ENCODE measurements around the gene SMIM23. TPM values are rescaled to one million over a fixed set of nuclear protein-coding genes. Genes with fewer than 3 reads are reported as not detected.

SMIM23 gene
- total RNA-seq, 4 donors from 2014 or later = not detected

GRCh38 chr5:171750311-171750788 lies 35.3 kb upstream of the SMIM23 start:
- Histone ChIP-seq H3K36me3 (no peaks in the 10 kb centered on the region), H3K4me3 (no peak overlapping the region), H3K4me1 (peaks cover 18% of the 10 kb centered on the region), H3K27ac (no peak overlapping the region), H3K27me3 (no peaks in the 10 kb centered on the region), H3K9me3 (no peaks in the 10 kb centered on the region)
- WGBS = 45% methylated on average over 4 of the region's 6 CpGs
- DNase-seq (ENCODE audit: low spot score in 2 of 2) = no peak
- peak in 1 of 3 donors; percentile 57 for TF ChIP-seq POLR2AphosphoS5 (IDR thresholded peaks at IDR 0.05)
- TF ChIP-seq POLR2A (IDR thresholded peaks at IDR 0.05) = no peak
- no peak for TF ChIP-seq EP300 (IDR thresholded peaks at IDR 0.05)
- no peak for TF ChIP-seq CTCF (IDR thresholded peaks at IDR 0.05)

DNA sequence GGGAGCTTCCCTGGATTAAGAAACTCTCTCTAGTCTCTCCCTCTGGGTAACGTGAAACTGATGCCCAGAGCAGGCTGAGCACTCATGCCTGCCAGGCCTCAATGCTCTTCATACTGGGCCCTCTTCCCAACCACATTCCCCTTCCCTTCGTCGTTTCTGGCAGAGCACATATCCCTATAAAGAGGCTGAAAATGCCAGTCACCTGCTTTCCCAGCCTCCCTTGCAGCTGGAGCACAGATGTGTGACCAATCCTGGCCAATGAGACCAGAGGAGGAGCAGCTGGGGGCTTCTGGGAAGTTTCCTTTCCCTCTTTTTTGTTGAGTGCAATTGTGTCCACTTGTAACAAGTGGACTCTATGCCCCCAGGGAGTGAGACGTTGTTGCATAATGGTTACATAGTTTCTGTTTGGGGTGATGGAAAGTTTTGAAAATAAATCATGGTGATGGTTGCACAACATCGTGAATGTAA lies 30.2 kb upstream of the SMIM23 start:
- no peaks in the 10 kb centered on the region for H3K27me3 ChIP-seq

GRCh38 chr5:171757853-171758535 lies 27.6 kb upstream of the SMIM23 start:
- Histone ChIP-seq H3K4me1 (peaks cover 4% of the 10 kb centered on the region), H3K9me3 (no peaks in the 10 kb centered on the region), H3K4me3 (no peak overlapping the region), H3K27me3 (no peaks in the 10 kb centered on the region), H3K27ac (no peak overlapping the region), H3K36me3 (no peaks in the 10 kb centered on the region)
- 77% methylated on average over 4 of the region's 4 CpGs for WGBS
- no peak for TF ChIP-seq POLR2AphosphoS5 (IDR thresholded peaks at IDR 0.05)
- TF ChIP-seq POLR2A (IDR thresholded peaks at IDR 0.05) = no peak
- no peak for TF ChIP-seq EP300 (IDR thresholded peaks at IDR 0.05)
- no peak for TF ChIP-seq CTCF (IDR thresholded peaks at IDR 0.05)
- no peak for DNase-seq (ENCODE audit: low spot score in 2 of 2)

More for the DNA sequence above, 30.2 kb upstream of the SMIM23 start:
- Histone ChIP-seq H3K4me1 (peaks cover 5% of the 10 kb centered on the region), H3K36me3 (no peaks in the 10 kb centered on the region), H3K9me3 (no peaks in the 10 kb centered on the region), H3K4me3 (no peak overlapping the region), H3K27ac (no peak overlapping the region)
- DNase-seq (ENCODE audit: low spot score in 2 of 2) = no peak
- no peak for TF ChIP-seq EP300 (IDR thresholded peaks at IDR 0.05)
- no peak for TF ChIP-seq CTCF (IDR thresholded peaks at IDR 0.05)
- no peak for TF ChIP-seq POLR2A (IDR thresholded peaks at IDR 0.05)
- no peak for TF ChIP-seq POLR2AphosphoS5 (IDR thresholded peaks at IDR 0.05)
- WGBS = 28% methylated on average over 5 of the region's 5 CpGs

DNA sequence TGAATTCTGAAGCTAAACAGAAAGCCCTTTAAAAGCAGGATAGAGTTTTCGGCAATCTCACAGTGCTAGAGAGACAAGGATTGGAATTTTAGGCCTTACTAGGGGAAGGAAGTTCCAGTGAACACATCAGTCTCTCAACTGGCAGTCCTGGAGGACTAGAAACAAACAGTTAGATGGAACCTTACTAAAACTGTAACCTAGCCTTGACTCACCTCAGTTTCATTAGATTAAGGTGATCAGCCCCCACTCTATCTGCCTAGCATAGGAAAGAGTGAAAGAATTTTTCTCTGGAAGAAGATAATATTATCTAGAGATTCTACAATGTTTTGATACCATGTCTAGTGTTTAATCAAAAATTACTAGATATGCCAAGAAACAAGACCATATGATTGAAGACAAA lies 25.8 kb upstream of the SMIM23 start:
- H3K36me3 ChIP-seq = no peaks in the 10 kb centered on the region
- H3K4me1 ChIP-seq = peaks cover 9% of the 10 kb centered on the region
- H3K4me3 ChIP-seq = no peak overlapping the region
- no peak overlapping the region for H3K27ac ChIP-seq
- TF ChIP-seq POLR2AphosphoS5 (IDR thresholded peaks at IDR 0.05) = no peak
- TF ChIP-seq POLR2A (IDR thresholded peaks at IDR 0.05) = no peak
- no peak for TF ChIP-seq EP300 (IDR thresholded peaks at IDR 0.05)
- TF ChIP-seq CTCF (IDR thresholded peaks at IDR 0.05) = no peak
- whole genome bisulfite sequencing = 90% methylated on average over 1 of the region's 1 CpG
- H3K9me3 ChIP-seq = no peaks in the 10 kb centered on the region
- no peaks in the 10 kb centered on the region for H3K27me3 ChIP-seq
- no peak for DNase-seq (ENCODE audit: low spot score in 2 of 2)

GRCh38 chr5:171762021-171762608 lies 23.5 kb upstream of the SMIM23 start:
- Histone ChIP-seq H3K4me1 (peaks cover 9% of the 10 kb centered on the region), H3K4me3 (no peak overlapping the region), H3K9me3 (peaks cover 7% of the 10 kb centered on the region), H3K27ac (no peak overlapping the region), H3K27me3 (no peaks in the 10 kb centered on the region), H3K36me3 (no peaks in the 10 kb centered on the region)
- no peak for DNase-seq (ENCODE audit: low spot score in 2 of 2)
- WGBS = 56% methylated on average over 10 of the region's 11 CpGs
- TF ChIP-seq CTCF (IDR thresholded peaks at IDR 0.05) (no peak), EP300 (IDR thresholded peaks at IDR 0.05) (no peak), POLR2A (IDR thresholded peaks at IDR 0.05) (no peak)

Measured in suprapubic skin (tissue), 4 donors.